K562 treated with DMSO at 1 percent for 48 hours (cell line): Measurements from ENCODE around the gene FNIP2. TPM values are rescaled to one million over a fixed set of nuclear protein-coding genes. Genes with fewer than 3 reads are reported as not detected.

Experiments
- total RNA-seq: library from RNA; unstranded; fragments of 300-600 nt; gene quantifications from 2 replicates; pipeline ENCODE4 v1.2.3, GENCODE V29; 2022; ENCODE audit warnings: low replicate concordance; ENCODE audit errors: extremely low read depth

FNIP2 gene
- total RNA-seq = not detected in 2 replicates

GRCh38 chr4:158768555-158769174 lies at the start of gene FNIP2:
Gene FNIP2, plus strand, starts transcription at chr4:158769026. Its CDS starts 187 bp downstream, at chr4:158769213.

GRCh38 chr4:158722917-158723793 lies 45.7 kb upstream of the FNIP2 start, which contains the start of gene PPID:
Gene PPID, minus strand, starts transcription at chr4:158723396. Its CDS starts 108 bp downstream, at chr4:158723288.

Other genes starting within 250 kb of the FNIP2 start
- gene RXFP1, start 247.1 kb upstream of the FNIP2 start, total RNA-seq = not detected in 2 replicates
- not detected in 2 replicates for gene C4orf46, start 97.1 kb upstream of the FNIP2 start, total RNA-seq
- gene ETFDH, start 96.7 kb upstream of the FNIP2 start, total RNA-seq = not detected in 2 replicates
- not detected in 2 replicates for gene PPID, start 45.6 kb upstream of the FNIP2 start, total RNA-seq